ENCODE data around the gene STK35.

STK35 gene

DNA sequence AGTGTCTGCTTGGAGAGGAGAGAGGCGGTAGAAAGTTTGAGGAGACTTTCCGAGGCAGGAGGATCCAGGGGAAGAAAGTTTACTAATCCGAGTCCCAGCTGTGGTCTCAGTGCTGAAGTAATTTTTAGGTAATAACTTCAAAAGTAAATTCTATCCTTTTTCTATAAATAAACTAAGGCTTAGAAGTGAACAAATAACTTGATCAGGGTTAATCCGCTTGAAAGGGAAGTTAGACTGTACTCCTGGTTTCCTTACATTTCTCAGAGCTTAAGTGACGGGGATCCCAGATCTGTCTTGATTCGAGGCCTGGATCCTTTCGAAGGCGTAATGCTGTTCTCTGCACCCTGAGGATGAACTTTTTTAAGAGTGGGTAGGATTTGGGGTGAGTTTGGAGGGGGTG lies 2.6 kb downstream of the STK35 start:
- H3K36me3 ChIP-seq (ENCODE audit: control insufficient read depth in 1 of 2, insufficient read depth in 2 of 2, low read length in 2 of 2): peaks cover 0 to 8% of the 10 kb centered on the region in 2 donors
- H3K9ac ChIP-seq (ENCODE audit: low read depth in 1 of 2, low read length in 2 of 2): peak overlapping the region; percentile 92 to 94
- peak overlapping the region; percentile 96 to 97 for H3K4me3 ChIP-seq (ENCODE audit: low read depth in 1 of 2, low read length in 2 of 2)
- H3K4me1 ChIP-seq (ENCODE audit: control insufficient read depth in 1 of 2, insufficient read depth in 2 of 2, low read length in 2 of 2): peaks cover 29 to 36% of the 10 kb centered on the region in 2 donors
- no peaks in the 10 kb centered on the region for H3K27me3 ChIP-seq (ENCODE audit: control insufficient read depth in 1 of 2, insufficient read depth in 2 of 2, low read length in 2 of 2)
- H3K9me3 ChIP-seq (ENCODE audit: control insufficient read depth in 1 of 2, low read length in 2 of 2): no peaks in the 10 kb centered on the region
- H3K27ac ChIP-seq (ENCODE audit: low read depth, low read length): no peak overlapping the region

DNA sequence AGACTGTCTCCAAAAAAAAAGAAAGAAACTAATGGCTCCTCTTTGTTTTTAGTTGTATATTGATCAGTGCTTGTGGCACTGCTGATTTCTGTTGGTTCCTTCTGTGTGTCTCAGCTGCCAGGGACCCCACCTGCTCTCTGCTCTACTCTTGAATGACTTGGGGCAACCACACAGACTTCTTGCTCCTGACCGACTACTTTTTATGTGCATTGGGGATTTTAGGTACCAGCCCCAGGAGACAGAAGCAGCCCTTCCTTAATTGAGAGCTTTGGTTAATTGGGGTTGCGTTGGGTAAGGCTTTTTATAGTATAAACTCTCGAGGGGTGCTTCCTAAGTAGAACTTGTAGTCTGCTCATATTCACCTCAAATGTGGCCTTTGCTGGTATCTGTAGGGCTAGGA lies 6.9 kb downstream of the STK35 start:
- H3K27me3 ChIP-seq (ENCODE audit: control insufficient read depth in 1 of 2, insufficient read depth in 2 of 2, low read length in 2 of 2): no peaks in the 10 kb centered on the region
- no peak overlapping the region for H3K4me3 ChIP-seq (ENCODE audit: low read depth in 1 of 2, low read length in 2 of 2)
- peaks cover 5 to 8% of the 10 kb centered on the region in 2 donors for H3K36me3 ChIP-seq (ENCODE audit: control insufficient read depth in 1 of 2, insufficient read depth in 2 of 2, low read length in 2 of 2)
- H3K9me3 ChIP-seq (ENCODE audit: control insufficient read depth in 1 of 2, low read length in 2 of 2): no peaks in the 10 kb centered on the region
- peaks cover 30 to 32% of the 10 kb centered on the region in 2 donors for H3K4me1 ChIP-seq (ENCODE audit: control insufficient read depth in 1 of 2, insufficient read depth in 2 of 2, low read length in 2 of 2)
- no peak overlapping the region for H3K9ac ChIP-seq (ENCODE audit: low read depth in 1 of 2, low read length in 2 of 2)
- H3K27ac ChIP-seq (ENCODE audit: low read depth, low read length): no peak overlapping the region

- H3K9me3 ChIP-seq (ENCODE audit: control insufficient read depth in 1 of 2, low read length in 2 of 2): no peaks in the 10 kb centered on the region
- no peak overlapping the region for H3K4me3 ChIP-seq (ENCODE audit: low read depth in 1 of 2, low read length in 2 of 2)
- no peak overlapping the region for H3K9ac ChIP-seq (ENCODE audit: low read depth in 1 of 2, low read length in 2 of 2)
- H3K36me3 ChIP-seq (ENCODE audit: control insufficient read depth in 1 of 2, insufficient read depth in 2 of 2, low read length in 2 of 2): peaks cover 5 to 8% of the 10 kb centered on the region in 2 donors
- no peaks in the 10 kb centered on the region for H3K27me3 ChIP-seq (ENCODE audit: control insufficient read depth in 1 of 2, insufficient read depth in 2 of 2, low read length in 2 of 2)
- no peak overlapping the region for H3K27ac ChIP-seq (ENCODE audit: low read depth, low read length)
- peaks cover 27 to 30% of the 10 kb centered on the region in 2 donors for H3K4me1 ChIP-seq (ENCODE audit: control insufficient read depth in 1 of 2, insufficient read depth in 2 of 2, low read length in 2 of 2)
Observed at GRCh38 chr20:2108987-2109386, 7.4 kb downstream of the STK35 start.

DNA sequence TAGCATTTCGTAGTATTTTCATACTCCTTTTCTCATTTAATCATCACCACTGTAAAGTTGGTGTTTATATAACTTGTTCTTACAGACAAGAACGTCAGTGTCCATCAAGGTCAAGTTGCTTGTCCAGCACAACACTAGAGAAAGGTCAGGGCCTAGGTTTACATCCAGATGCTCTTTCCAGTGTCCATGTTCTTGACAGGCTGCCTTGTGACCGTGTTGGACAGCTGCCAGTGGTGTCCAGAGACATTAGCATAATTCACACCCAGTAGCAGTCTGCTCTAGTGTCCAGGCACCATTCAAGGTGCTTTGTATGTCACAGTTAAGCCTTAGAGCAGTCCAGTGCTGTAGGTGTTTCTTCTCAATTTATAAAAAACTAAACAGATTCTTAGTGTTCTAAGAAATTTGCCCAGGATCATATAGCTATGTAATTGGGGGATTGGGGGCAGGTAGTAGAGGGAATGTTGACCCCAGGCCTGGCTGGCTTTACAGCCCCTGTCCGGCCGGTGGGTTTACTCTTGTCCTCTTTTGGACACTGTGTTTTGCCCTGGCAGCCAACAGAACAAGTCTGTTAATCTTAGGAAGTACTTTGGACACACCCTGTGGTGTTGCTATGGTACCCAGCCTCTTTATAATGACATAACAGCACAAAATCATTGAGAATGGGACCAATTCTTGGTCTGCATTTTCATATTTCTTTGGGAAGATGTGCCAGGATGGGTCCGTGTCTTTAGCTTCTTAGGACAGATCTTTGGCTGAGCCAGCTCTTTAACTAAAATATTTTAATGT lies 8.0 kb downstream of the STK35 start:
- H3K27ac ChIP-seq (ENCODE audit: low read depth, low read length): no peak overlapping the region
- H3K27me3 ChIP-seq (ENCODE audit: control insufficient read depth in 1 of 2, insufficient read depth in 2 of 2, low read length in 2 of 2): no peaks in the 10 kb centered on the region
- H3K9ac ChIP-seq (ENCODE audit: low read depth in 1 of 2, low read length in 2 of 2): no peak overlapping the region
- no peak overlapping the region for H3K4me3 ChIP-seq (ENCODE audit: low read depth in 1 of 2, low read length in 2 of 2)
- H3K4me1 ChIP-seq (ENCODE audit: control insufficient read depth in 1 of 2, insufficient read depth in 2 of 2, low read length in 2 of 2): peaks cover 20 to 26% of the 10 kb centered on the region in 2 donors
- no peaks in the 10 kb centered on the region for H3K9me3 ChIP-seq (ENCODE audit: control insufficient read depth in 1 of 2, low read length in 2 of 2)
- peaks cover 5 to 8% of the 10 kb centered on the region in 2 donors for H3K36me3 ChIP-seq (ENCODE audit: control insufficient read depth in 1 of 2, insufficient read depth in 2 of 2, low read length in 2 of 2)

DNA sequence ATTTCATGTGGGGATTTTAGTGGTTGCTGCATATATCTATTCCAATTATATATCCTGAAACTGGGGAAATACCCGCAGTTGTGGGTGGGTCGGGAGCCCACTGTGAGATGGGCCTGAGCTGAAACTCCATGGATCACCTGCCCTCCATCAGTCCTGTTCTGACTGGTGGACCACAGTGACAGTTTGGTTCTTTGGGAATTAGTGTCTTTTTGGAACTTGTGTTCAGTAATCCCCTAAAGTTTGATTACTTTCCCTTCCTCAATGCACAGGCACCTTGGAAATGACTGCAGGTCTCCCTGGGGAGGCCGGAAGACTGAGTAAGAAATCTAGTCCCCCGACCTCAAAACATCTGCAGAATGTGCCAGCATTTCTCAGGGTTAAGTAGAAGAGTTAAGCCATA lies 11.3 kb downstream of the STK35 start:
- H3K9me3 ChIP-seq (ENCODE audit: control insufficient read depth in 1 of 2, low read length in 2 of 2): no peaks in the 10 kb centered on the region
- no peak overlapping the region for H3K27ac ChIP-seq (ENCODE audit: low read depth, low read length)
- H3K4me3 ChIP-seq (ENCODE audit: low read depth in 1 of 2, low read length in 2 of 2): no peak overlapping the region
- H3K9ac ChIP-seq (ENCODE audit: low read depth in 1 of 2, low read length in 2 of 2): no peak overlapping the region
- peaks cover 11 to 30% of the 10 kb centered on the region in 2 donors for H3K4me1 ChIP-seq (ENCODE audit: control insufficient read depth in 1 of 2, insufficient read depth in 2 of 2, low read length in 2 of 2)
- H3K36me3 ChIP-seq (ENCODE audit: control insufficient read depth in 1 of 2, insufficient read depth in 2 of 2, low read length in 2 of 2): peaks cover 15 to 20% of the 10 kb centered on the region in 2 donors
- H3K27me3 ChIP-seq (ENCODE audit: control insufficient read depth in 1 of 2, insufficient read depth in 2 of 2, low read length in 2 of 2): no peaks in the 10 kb centered on the region

DNA sequence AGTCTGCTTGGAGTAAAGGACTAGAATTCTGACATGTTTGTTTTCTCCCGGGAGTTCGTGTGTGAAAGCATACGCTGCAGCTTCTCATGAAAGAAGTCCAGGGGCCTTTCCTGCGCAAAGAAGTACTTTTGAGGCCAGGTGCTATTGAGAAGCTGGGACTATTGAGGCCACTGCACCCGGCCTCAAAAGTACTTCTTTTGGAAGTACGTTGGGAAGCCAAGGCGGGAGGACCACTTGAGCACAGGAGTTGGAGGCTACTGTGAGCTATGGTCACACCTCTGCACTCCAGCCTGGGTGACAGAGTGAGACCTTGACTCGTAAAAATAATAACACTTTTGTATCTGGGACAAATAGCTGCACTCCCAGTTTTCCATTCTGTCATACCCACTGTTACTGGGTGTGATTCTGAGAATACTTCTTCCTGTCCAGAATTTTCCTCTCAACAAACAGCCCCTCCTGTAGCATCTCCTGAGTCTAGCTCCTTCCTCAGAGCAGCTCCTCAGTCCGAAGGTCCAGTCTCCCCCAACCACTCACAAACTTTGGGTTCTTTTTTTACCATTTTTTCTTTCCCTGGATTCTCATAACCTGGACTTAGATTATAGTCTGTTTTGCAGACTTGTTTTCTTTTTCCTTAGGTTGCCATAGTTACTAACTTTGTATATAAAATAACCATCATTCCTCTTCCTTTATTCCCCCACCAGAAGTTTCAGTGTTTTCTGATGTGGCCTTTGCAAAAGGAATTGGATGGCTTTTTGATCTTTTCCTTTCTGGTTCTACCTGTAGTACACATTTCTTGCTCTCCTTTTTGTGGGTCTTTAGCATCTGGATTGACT lies 12.7 kb downstream of the STK35 start:
- H3K27me3 ChIP-seq (ENCODE audit: control insufficient read depth in 1 of 2, insufficient read depth in 2 of 2, low read length in 2 of 2): no peaks in the 10 kb centered on the region
- no peaks in the 10 kb centered on the region for H3K9me3 ChIP-seq (ENCODE audit: control insufficient read depth in 1 of 2, low read length in 2 of 2)
- no peak overlapping the region for H3K4me3 ChIP-seq (ENCODE audit: low read depth in 1 of 2, low read length in 2 of 2)
- H3K9ac ChIP-seq (ENCODE audit: low read depth in 1 of 2, low read length in 2 of 2): no peak overlapping the region
- no peak overlapping the region for H3K27ac ChIP-seq (ENCODE audit: low read depth, low read length)
- peaks cover 6 to 29% of the 10 kb centered on the region in 2 donors for H3K4me1 ChIP-seq (ENCODE audit: control insufficient read depth in 1 of 2, insufficient read depth in 2 of 2, low read length in 2 of 2)
- H3K36me3 ChIP-seq (ENCODE audit: control insufficient read depth in 1 of 2, insufficient read depth in 2 of 2, low read length in 2 of 2): peaks cover 19 to 26% of the 10 kb centered on the region in 2 donors

- H3K27ac ChIP-seq (ENCODE audit: low read depth, low read length): no peak overlapping the region
- H3K9me3 ChIP-seq (ENCODE audit: control insufficient read depth in 1 of 2, low read length in 2 of 2): no peaks in the 10 kb centered on the region
- peak overlapping the region in 1 of 2 donors; percentile 3 for H3K9ac ChIP-seq (ENCODE audit: low read depth in 1 of 2, low read length in 2 of 2)
- no peak overlapping the region for H3K4me3 ChIP-seq (ENCODE audit: low read depth in 1 of 2, low read length in 2 of 2)
- H3K36me3 ChIP-seq (ENCODE audit: control insufficient read depth in 1 of 2, insufficient read depth in 2 of 2, low read length in 2 of 2): peaks cover 19 to 32% of the 10 kb centered on the region in 2 donors
- peaks cover 3 to 25% of the 10 kb centered on the region in 2 donors for H3K4me1 ChIP-seq (ENCODE audit: control insufficient read depth in 1 of 2, insufficient read depth in 2 of 2, low read length in 2 of 2)
- no peaks in the 10 kb centered on the region for H3K27me3 ChIP-seq (ENCODE audit: control insufficient read depth in 1 of 2, insufficient read depth in 2 of 2, low read length in 2 of 2)
Observed at GRCh38 chr20:2114990-2115681, 13.5 kb downstream of the STK35 start.

GRCh38 chr20:2116170-2116940 lies 14.7 kb downstream of the STK35 start:
- no peak overlapping the region for H3K4me3 ChIP-seq (ENCODE audit: low read depth in 1 of 2, low read length in 2 of 2)
- H3K9ac ChIP-seq (ENCODE audit: low read depth in 1 of 2, low read length in 2 of 2): no peak overlapping the region
- peaks cover 3 to 25% of the 10 kb centered on the region in 2 donors for H3K4me1 ChIP-seq (ENCODE audit: control insufficient read depth in 1 of 2, insufficient read depth in 2 of 2, low read length in 2 of 2)
- H3K27me3 ChIP-seq (ENCODE audit: control insufficient read depth in 1 of 2, insufficient read depth in 2 of 2, low read length in 2 of 2): no peaks in the 10 kb centered on the region
- H3K36me3 ChIP-seq (ENCODE audit: control insufficient read depth in 1 of 2, insufficient read depth in 2 of 2, low read length in 2 of 2): peaks cover 19 to 32% of the 10 kb centered on the region in 2 donors
- H3K9me3 ChIP-seq (ENCODE audit: control insufficient read depth in 1 of 2, low read length in 2 of 2): no peaks in the 10 kb centered on the region
- no peak overlapping the region for H3K27ac ChIP-seq (ENCODE audit: low read depth, low read length)

DNA sequence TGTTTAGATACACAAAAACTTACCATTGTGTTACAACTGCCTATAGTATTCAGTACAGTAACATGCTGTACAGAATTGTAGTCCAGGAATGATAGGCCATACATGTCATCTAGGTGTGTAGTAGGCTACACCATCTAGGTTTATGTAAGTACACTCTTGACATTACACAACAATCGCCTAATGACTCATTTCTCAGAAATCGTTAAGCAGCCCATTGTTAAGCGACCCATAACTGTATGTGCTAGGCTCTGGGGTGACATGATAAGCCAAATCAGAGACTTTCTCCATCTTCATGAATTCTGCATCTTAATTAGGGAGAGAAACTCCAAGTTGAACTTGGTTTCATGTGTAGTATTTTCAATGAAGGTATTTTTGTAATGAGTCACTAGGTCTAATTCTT lies 17.2 kb downstream of the STK35 start:
- H3K9ac ChIP-seq (ENCODE audit: low read depth in 1 of 2, low read length in 2 of 2): no peak overlapping the region
- no peak overlapping the region for H3K27ac ChIP-seq (ENCODE audit: low read depth, low read length)
- H3K9me3 ChIP-seq (ENCODE audit: control insufficient read depth in 1 of 2, low read length in 2 of 2): no peaks in the 10 kb centered on the region
- peaks cover 3 to 35% of the 10 kb centered on the region in 2 donors for H3K4me1 ChIP-seq (ENCODE audit: control insufficient read depth in 1 of 2, insufficient read depth in 2 of 2, low read length in 2 of 2)
- H3K27me3 ChIP-seq (ENCODE audit: control insufficient read depth in 1 of 2, insufficient read depth in 2 of 2, low read length in 2 of 2): no peaks in the 10 kb centered on the region
- no peak overlapping the region for H3K4me3 ChIP-seq (ENCODE audit: low read depth in 1 of 2, low read length in 2 of 2)
- peaks cover 19 to 27% of the 10 kb centered on the region in 2 donors for H3K36me3 ChIP-seq (ENCODE audit: control insufficient read depth in 1 of 2, insufficient read depth in 2 of 2, low read length in 2 of 2)
